Muscle of arm (tissue), 12 donors: Measurements from ENCODE around the gene TFDP1. TPM values are rescaled to one million over a fixed set of nuclear protein-coding genes. Genes with fewer than 3 reads are reported as not detected.

ENCODE experiments used
- DNase-seq: peaks from one replicate; pipeline ENCODE4 v3.0.0-alpha.2; 2013
- polyA plus RNA-seq, 12 donors: library from polyadenylated mRNA; unstranded; fragments of 120-200 nt; gene quantifications; one replicate each; pipeline ENCODE4 v1.2.1, GENCODE V29; 2013; ENCODE audit not compliant: insufficient read length in 12 of 12

The TFDP1 gene
- polyA plus RNA-seq, 12 donors = 46.7 to 69.4 (median 59.0) TPM; not detected in 1

- no peak for DNase-seq
Observed at GRCh38 chr13:113630804-113631203, 46.3 kb downstream of the TFDP1 start.

- DNase-seq = no peak
Observed at GRCh38 chr13:113631341-113632095, 47.0 kb downstream of the TFDP1 start.

- DNase-seq = no peak
Observed at GRCh38 chr13:113632706-113633484, 48.3 kb downstream of the TFDP1 start.

GRCh38 chr13:113633485-113633873 lies 48.9 kb downstream of the TFDP1 start:
- DNase-seq = no peak

GRCh38 chr13:113634279-113635047 lies 49.9 kb downstream of the TFDP1 start:
- no peak for DNase-seq

- DNase-seq = no peak
Observed at GRCh38 chr13:113635048-113635420, 50.5 kb downstream of the TFDP1 start.

- DNase-seq = no peak
Observed at GRCh38 chr13:113635709-113636108, 51.2 kb downstream of the TFDP1 start.

GRCh38 chr13:113636266-113636963 lies 51.9 kb downstream of the TFDP1 start:
- DNase-seq = no peak

GRCh38 chr13:113637262-113638160 lies 53.0 kb downstream of the TFDP1 start:
- DNase-seq = no peak

- no peak for DNase-seq
Observed at GRCh38 chr13:113638173-113638746, 53.7 kb downstream of the TFDP1 start.

- DNase-seq = no peak
Observed at GRCh38 chr13:113638806-113639205, 54.3 kb downstream of the TFDP1 start.

- DNase-seq = no peak
Observed at GRCh38 chr13:113639616-113640262, 55.2 kb downstream of the TFDP1 start.

- no peak for DNase-seq
Observed at GRCh38 chr13:113641426-113641825, 56.9 kb downstream of the TFDP1 start.

- no peak for DNase-seq
Observed at GRCh38 chr13:113642563-113642962, 58.0 kb downstream of the TFDP1 start.

- DNase-seq = no peak
Observed at GRCh38 chr13:113643593-113643992, 59.0 kb downstream of the TFDP1 start.

GRCh38 chr13:113644800-113645199 lies 60.2 kb downstream of the TFDP1 start:
- no peak for DNase-seq

GRCh38 chr13:113645329-113645728 lies 60.8 kb downstream of the TFDP1 start:
- no peak for DNase-seq

GRCh38 chr13:113646376-113646775 lies 61.8 kb downstream of the TFDP1 start:
- no peak for DNase-seq

GRCh38 chr13:113646921-113647340 lies 62.4 kb downstream of the TFDP1 start:
- no peak for DNase-seq
